GM12878 (cell line): Measurements from ENCODE around the gene ENAH. TPM values are rescaled to one million over a fixed set of nuclear protein-coding genes. Genes with fewer than 3 reads are reported as not detected.

Source experiments
- ATAC-seq: fragments of 200-7000 bp; cut with Tn5 transposase; 3 replicates; pipeline ENCODE4 v1.9.1; 2020; ENCODE audit warnings: mild to moderate bottlenecking, moderate library complexity
- BruUV-seq: library from RNA; stranded (reverse); fragments of 400-500 nt; replicated peaks from 2 replicates; lab custom pipeline; 2021; lab: Mats Ljungman, UMichigan
- CTCF ChIA-PET: fragments of 300-600 bp; sonication (Branson Sonifier 250); formaldehyde crosslinking; extraction: SDS; loops from one replicate; lab custom pipeline; 2021; ENCODE audit warnings: inconsistent platforms; lab: Yijun Ruan, JAX
- POLR2A ChIA-PET: fragments of 350-600 bp; formaldehyde crosslinking; extraction: SDS; loops from one replicate; lab custom pipeline; 2021; ENCODE audit warnings: inconsistent platforms; lab: Charles Lee
- RAD21 ChIA-PET: fragments of 300-600 bp; sonication (Branson Sonifier 250); formaldehyde crosslinking; loops from one replicate; lab custom pipeline; 2023; ENCODE audit warnings: antibody characterized with exemption; ENCODE audit not compliant: unreplicated experiment; lab: Charles Lee
- SMC1A ChIA-PET: fragments of 300-600 bp; sonication (Branson Sonifier 250); formaldehyde crosslinking; loops from one replicate; lab custom pipeline; 2023; ENCODE audit not compliant: unreplicated experiment, uncharacterized antibody; lab: Charles Lee
- DNase-seq: peaks from one replicate; pipeline ENCODE4 v3.0.0-alpha.2; 2011; ENCODE audit warnings: low read depth, low spot score
- FAIRE-seq: peaks from 3 replicates; lab custom pipeline; 2011; peaks lifted over from hg19 to GRCh38; lab: Jason Lieb, UNC
- H2AFZ ChIP-seq: 2 replicates; pipeline ENCODE4 v1.6.0; 2011; ENCODE audit warnings: low read depth, low read length, control low read depth; ENCODE audit not compliant: control insufficient read depth
- H3K27ac ChIP-seq: 2 replicates; pipeline ENCODE4 v1.5.1; 2011; ENCODE audit warnings: control low read depth; ENCODE audit not compliant: control insufficient read depth, insufficient read depth
- H3K27me3 ChIP-seq, 2 experiments: replicated peaks in 1 of 2; 2 replicates each; pipeline versions ENCODE4 v1.6.0 to v1.6.1; 2011; ENCODE audit warnings: low read length in 1 of 2; ENCODE audit not compliant: control insufficient read depth in 2 of 2, insufficient read depth in 2 of 2
- H3K36me3 ChIP-seq, 2 experiments: 2 replicates each; pipeline ENCODE4 v1.5.1; 2011; ENCODE audit warnings: low read length in 1 of 2; ENCODE audit not compliant: control insufficient read depth in 2 of 2, insufficient read depth in 2 of 2
- H3K4me1 ChIP-seq: 2 replicates; pipeline ENCODE4 v1.6.1; 2011; ENCODE audit warnings: mild to moderate bottlenecking, low read length, moderate library complexity, mixed read lengths; ENCODE audit not compliant: control insufficient read depth, insufficient read depth
- H3K4me2 ChIP-seq: 2 replicates; pipeline ENCODE4 v1.6.0; 2011; ENCODE audit warnings: control low read depth; ENCODE audit not compliant: control insufficient read depth, insufficient read depth
- H3K4me3 ChIP-seq: fragments of 200-600 bp; sonication (generic); 2 replicates; pipeline ENCODE4 v1.5.1; 2016
- H3K79me2 ChIP-seq: 2 replicates; pipeline ENCODE4 v1.6.0; 2011; ENCODE audit warnings: low read length; ENCODE audit not compliant: control insufficient read depth, insufficient read depth
- H3K9ac ChIP-seq: 2 replicates; pipeline ENCODE4 v1.8.0; 2011; ENCODE audit warnings: low read length, control low read depth, mixed read lengths; ENCODE audit not compliant: control insufficient read depth, insufficient read depth
- H3K9me3 ChIP-seq: replicated peaks from 3 replicates; pipeline ENCODE4 v1.5.1; 2011; ENCODE audit warnings: mild to moderate bottlenecking, low read length; ENCODE audit not compliant: control insufficient read depth, insufficient read depth
- H4K20me1 ChIP-seq: 2 replicates; pipeline ENCODE4 v1.6.0; 2011; ENCODE audit not compliant: control insufficient read depth, insufficient read depth
- CHD4 ChIP-seq: fragments of 200-600 bp; sonication (generic); IDR thresholded peaks from 2 replicates; pipeline ENCODE4 v1.6.1; 2016; ENCODE audit warnings: mild to moderate bottlenecking
- E2F8 ChIP-seq: fragments of 450-650 bp; IDR thresholded peaks from 2 replicates; pipeline ENCODE4 v1.6.1; 2018; ENCODE audit warnings: mild to moderate bottlenecking, low read depth, moderate library complexity; ENCODE audit not compliant: partially characterized antibody
- ELK1 ChIP-seq: IDR thresholded peaks from 2 replicates; pipeline ENCODE4 v1.6.1; 2012; ENCODE audit warnings: low read depth, low read length, improper control_type of control experiment
- NFYB ChIP-seq: IDR thresholded peaks from 2 replicates; pipeline ENCODE4 v1.6.1; 2011; ENCODE audit warnings: low read depth, mild to moderate bottlenecking, low read length, improper control_type of control experiment, moderate library complexity; ENCODE audit not compliant: insufficient read depth
- POLR2AphosphoS2 ChIP-seq: IDR thresholded peaks from 2 replicates; pipeline ENCODE4 v1.6.1; 2011; ENCODE audit warnings: low read depth, mild to moderate bottlenecking, low read length, improper control_type of control experiment, moderate library complexity
- ZNF207 ChIP-seq: fragments of 450-650 bp; IDR thresholded peaks from 2 replicates; pipeline ENCODE4 v1.6.1; 2014; ENCODE audit warnings: antibody characterized with exemption, mild to moderate bottlenecking, borderline replicate concordance
- ZZZ3 ChIP-seq: IDR thresholded peaks from 2 replicates; pipeline ENCODE4 v1.6.1; 2011; ENCODE audit warnings: low read depth; ENCODE audit not compliant: control insufficient read depth, insufficient read length
- WGBS: methylation state at CpG from one replicate; pipeline ENCODE4 v1.1.6; 2016; ENCODE audit warnings: low lambda C conversion rate; ENCODE audit not compliant: insufficient replicate concordance, insufficient coverage; ENCODE audit errors: missing lambda C conversion rate; 5-methylcytosine and 5-hydroxymethylcytosine counted together
- in situ Hi-C: fragments of 300-500 bp; cut with MboI; formaldehyde crosslinking; loops from 9 replicates; pipeline ENCODE4 v1.14.3; 2018; ENCODE audit warnings: mixed read lengths
- intact Hi-C: fragments of 100-400 bp; cut with micrococcal nuclease; formaldehyde crosslinking; loops from one replicate; pipeline ENCODE4 v1.14.2; 2022; ENCODE audit not compliant: unreplicated experiment
- polyA plus RNA-seq, 11 experiments: library from polyadenylated mRNA; depleted of rRNA in 4 of 11; unstranded in 6 of 11; stranded (reverse) in 5 of 11; fragments of >200 nt; fragmentation: Nextera tagmentation in 4 of 11; fragmentation: Illumina TruSeq in 1 of 11; extraction: Ambion mirVana in 4 of 11; extraction: Trizol in 1 of 11; gene quantifications; 1 replicate in 1 of 11; 2 replicates in 10 of 11; pipeline versions ENCODE4 v1.2.1 to v1.2.3, GENCODE V29; 2011 to 2016; ENCODE audit warnings: inconsistent platforms in 2 of 11, missing spikeins in 2 of 11, low read depth in 1 of 11
- total RNA-seq, 4 experiments: library from RNA; depleted of rRNA in 3 of 4; stranded (reverse); fragments of >200 nt in 3 of 4; fragmentation: Illumina TruSeq in 1 of 4; extraction: Trizol in 1 of 4; gene quantifications; 2 replicates each; pipeline versions ENCODE4 v1.2.1 to v1.2.3, GENCODE V29; 2013 to 2021

The ENAH gene
- total and polyA plus RNA-seq, 10 of the 15 experiments (the other 5 are each of a cell fraction or from before 2014, with no cell fraction given), result under 0.01 to 0.62 (median 0.06) TPM; not detected in 5

GRCh38 chr1:225565847-225566246 is 87.1 kb downstream of the ENAH start:
- no peaks in the 10 kb centered on the region for H3K9me3 ChIP-seq
- no TSS peak for BruUV-seq
- RAD21 ChIA-PET, result no interaction called here
- H3K36me3 ChIP-seq, result no peaks in the 10 kb centered on the region
- H3K4me3 ChIP-seq, result no peak overlapping the region
- no peak overlapping the region for H3K27ac ChIP-seq
- FAIRE-seq (no peak), ATAC-seq (no peak), DNase-seq (no peak)
- intact Hi-C loops (no loop called here), in situ Hi-C loops (no loop called here)
- POLR2A ChIA-PET, result no interaction called here
- no peaks in the 10 kb centered on the region; a peak in 1 of 4 replicates for H3K27me3 ChIP-seq
- H2AFZ ChIP-seq, result no peak overlapping the region
- CTCF ChIA-PET, result interaction anchor here (1.4 kb wide), 1 partner anchor 11 kb away, joined by 3 read pairs; no protein-coding TSS in a partner anchor
- no peaks in the 10 kb centered on the region for H3K79me2 ChIP-seq
- no peak overlapping the region for H3K9ac ChIP-seq
- 26% methylated on average over 7 of the region's 7 CpGs for WGBS
- H3K4me2 ChIP-seq, result no peak overlapping the region
- H4K20me1 ChIP-seq, result no peaks in the 10 kb centered on the region
- SMC1A ChIA-PET, result interaction anchor here (1.3 to 1.4 kb wide), 2 partner anchors 202 to 404 kb away, joined by 3 read pairs; no protein-coding TSS in a partner anchor
- TF ChIP-seq E2F8, result no peak
- no peak for TF ChIP-seq ZNF207
- no peak for TF ChIP-seq CHD4
- no peak for TF ChIP-seq NFYB
- TF ChIP-seq ZZZ3, result no peak
- no peak for TF ChIP-seq POLR2AphosphoS2
- no peak for TF ChIP-seq ELK1
- H3K4me1 ChIP-seq, result no peaks in the 10 kb centered on the region
